ENCODE data around the gene SPEM3. TPM values are rescaled to one million over a fixed set of nuclear protein-coding genes. Genes with fewer than 3 reads are reported as not detected.

Gene SPEM3
- total RNA-seq, 4 donors from 2014 or later, result not detected

DNA sequence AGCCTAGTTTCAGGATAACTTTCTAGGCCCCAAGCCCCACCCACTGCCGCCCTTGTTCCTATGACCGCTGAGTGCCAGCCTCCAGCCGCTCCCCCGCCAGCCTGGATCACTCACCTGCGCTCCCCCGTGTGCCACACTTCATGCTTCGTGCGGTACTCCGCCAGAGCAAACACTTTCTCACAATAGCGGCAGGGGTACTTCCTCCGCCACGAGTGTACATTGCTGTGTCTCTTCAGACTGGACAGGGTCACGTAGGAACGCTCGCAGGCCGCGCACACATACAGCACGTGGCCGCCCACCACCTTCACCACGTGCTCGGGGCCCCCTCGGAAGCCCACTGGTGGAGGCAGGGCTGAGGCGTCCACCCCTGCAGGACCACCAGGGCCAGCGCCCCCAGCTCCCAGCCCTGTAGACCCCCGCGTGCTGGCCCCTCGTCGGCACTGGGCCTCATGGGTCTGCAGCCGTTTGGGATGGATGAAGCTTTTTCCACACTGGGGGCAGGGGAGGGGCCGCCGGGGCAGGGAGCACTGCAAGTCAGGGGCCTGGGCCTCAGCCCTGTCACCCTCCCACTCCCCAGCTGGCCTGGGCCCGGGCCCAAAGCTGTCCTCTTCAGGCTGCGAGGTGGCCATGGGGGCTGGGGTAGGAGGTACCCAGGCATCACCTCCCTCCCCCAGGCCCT is 37.1 kb downstream of the SPEM3 start:
- no peaks in the 10 kb centered on the region for H3K9me3 ChIP-seq
- TF ChIP-seq EP300 (IDR thresholded peaks at IDR 0.05; ENCODE audit: low read depth) (no peak), POLR2A (IDR thresholded peaks at IDR 0.05) (no peak), POLR2AphosphoS5 (IDR thresholded peaks at IDR 0.05) (no peak)
- TF ChIP-seq, protein P1, sequence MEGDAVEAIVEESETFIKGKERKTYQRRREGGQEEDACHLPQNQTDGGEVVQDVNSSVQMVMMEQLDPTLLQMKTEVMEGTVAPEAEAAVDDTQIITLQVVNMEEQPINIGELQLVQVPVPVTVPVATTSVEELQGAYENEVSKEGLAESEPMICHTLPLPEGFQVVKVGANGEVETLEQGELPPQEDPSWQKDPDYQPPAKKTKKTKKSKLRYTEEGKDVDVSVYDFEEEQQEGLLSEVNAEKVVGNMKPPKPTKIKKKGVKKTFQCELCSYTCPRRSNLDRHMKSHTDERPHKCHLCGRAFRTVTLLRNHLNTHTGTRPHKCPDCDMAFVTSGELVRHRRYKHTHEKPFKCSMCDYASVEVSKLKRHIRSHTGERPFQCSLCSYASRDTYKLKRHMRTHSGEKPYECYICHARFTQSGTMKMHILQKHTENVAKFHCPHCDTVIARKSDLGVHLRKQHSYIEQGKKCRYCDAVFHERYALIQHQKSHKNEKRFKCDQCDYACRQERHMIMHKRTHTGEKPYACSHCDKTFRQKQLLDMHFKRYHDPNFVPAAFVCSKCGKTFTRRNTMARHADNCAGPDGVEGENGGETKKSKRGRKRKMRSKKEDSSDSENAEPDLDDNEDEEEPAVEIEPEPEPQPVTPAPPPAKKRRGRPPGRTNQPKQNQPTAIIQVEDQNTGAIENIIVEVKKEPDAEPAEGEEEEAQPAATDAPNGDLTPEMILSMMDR (IDR thresholded peaks at IDR 0.05), result no peak
- H3K36me3 ChIP-seq, result no peaks in the 10 kb centered on the region
- peak overlapping the region in 3 of 4 donors; percentile 45 to 54 (median 53) for H3K27ac ChIP-seq
- in situ Hi-C loops (cut with MboI; ENCODE audit: low pct_ligation_motif_present in 1 of 4, low pct_unique_long_range_greater_than_20kb in 1 of 4, low sequenced_read_pairs in 3 of 4), result no loop called here
- no peak overlapping the region for H3K4me3 ChIP-seq
- no peak for DNase-seq
- WGBS, 2 donors (ENCODE audit: low coverage in 1 of 2), result 89% methylated on average over 32 of the region's 33 CpGs; no CpG with 5 or more reads in 1 of the 2 donors
- intact Hi-C loops (cut with DNase I; ENCODE audit: low total_unique reads), result no loop called here
- no peaks in the 10 kb centered on the region for H3K27me3 ChIP-seq
- peaks cover 0 to 15% (median 8%) of the 10 kb centered on the region in 4 donors for H3K4me1 ChIP-seq

DNA sequence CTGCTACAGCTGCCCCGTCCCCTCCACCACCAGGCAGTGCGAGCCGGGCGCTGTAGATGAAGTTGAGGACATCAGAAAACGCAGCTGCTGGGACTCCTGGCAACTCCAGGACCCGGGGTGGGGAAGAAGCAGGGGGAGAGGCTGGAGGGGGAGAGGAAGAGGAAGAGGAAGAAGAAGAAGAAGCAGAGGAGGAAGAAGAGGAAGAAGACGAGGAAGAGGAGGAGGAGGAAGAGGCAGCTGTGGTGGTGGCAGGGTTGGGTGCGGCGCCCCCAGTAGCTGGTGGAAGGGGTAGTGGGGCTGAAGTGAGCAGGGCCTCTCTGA is 37.6 kb downstream of the SPEM3 start:
- in situ Hi-C loops (cut with MboI; ENCODE audit: low pct_ligation_motif_present in 1 of 4, low pct_unique_long_range_greater_than_20kb in 1 of 4, low sequenced_read_pairs in 3 of 4) (no loop called here), intact Hi-C loops (cut with DNase I; ENCODE audit: low total_unique reads) (no loop called here)
- Histone ChIP-seq H3K4me3 (no peak overlapping the region), H3K27ac (peak overlapping the region; percentile 44 to 54 (median 49)), H3K36me3 (no peaks in the 10 kb centered on the region), H3K4me1 (peaks cover 0 to 15% (median 8%) of the 10 kb centered on the region in 4 donors), H3K9me3 (no peaks in the 10 kb centered on the region), H3K27me3 (no peaks in the 10 kb centered on the region)
- no peak for DNase-seq
- no peak for TF ChIP-seq POLR2AphosphoS5 (IDR thresholded peaks at IDR 0.05)
- TF ChIP-seq, protein P1 (IDR thresholded peaks at IDR 0.05), result no peak
- TF ChIP-seq EP300 (IDR thresholded peaks at IDR 0.05; ENCODE audit: low read depth), result no peak
- no peak for TF ChIP-seq POLR2A (IDR thresholded peaks at IDR 0.05)
- WGBS, 2 donors (ENCODE audit: low coverage in 1 of 2), result 85 to 87% methylated on average over 4 to 9 of the region's 9 CpGs

DNA sequence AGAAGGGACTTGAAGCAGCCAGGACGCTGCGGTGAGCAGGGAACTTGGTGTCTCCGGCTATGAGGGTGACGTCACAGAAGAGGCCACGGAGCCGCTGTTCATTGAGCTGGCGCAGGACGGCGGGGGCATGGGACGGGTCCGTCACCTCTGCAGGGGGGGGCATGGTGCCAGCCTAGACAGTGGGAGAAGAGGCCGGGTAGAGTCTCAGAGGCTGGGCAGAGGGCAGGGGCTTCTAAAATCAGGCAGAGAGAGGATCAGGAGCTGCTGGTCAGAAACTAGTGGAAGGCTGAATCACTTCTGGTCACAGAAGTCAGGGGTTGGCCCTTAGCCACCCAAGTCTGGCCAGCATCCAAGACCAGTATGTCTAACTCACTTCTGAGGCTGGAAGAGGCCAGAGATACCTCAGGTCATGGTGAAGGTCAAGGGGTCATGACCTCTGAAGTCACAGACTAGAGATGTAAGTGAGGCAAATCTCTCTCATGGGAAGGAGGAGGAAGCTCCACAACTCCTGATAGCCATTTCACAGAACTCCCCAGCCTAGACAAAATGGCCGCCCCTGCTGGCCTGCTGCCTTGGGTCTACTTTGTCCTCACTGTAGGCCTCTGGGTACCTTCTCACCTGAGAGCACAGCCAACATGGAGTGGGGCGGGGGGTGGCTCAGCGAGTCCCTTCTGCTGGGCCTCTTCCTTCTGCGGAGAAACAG is 38.1 kb downstream of the SPEM3 start:
- WGBS, 2 donors (ENCODE audit: low coverage in 1 of 2), result 81% methylated on average over 16 of the region's 16 CpGs; no CpG with 5 or more reads in 1 of the 2 donors
- intact Hi-C loops (cut with DNase I; ENCODE audit: low total_unique reads) (no loop called here), in situ Hi-C loops (cut with MboI; ENCODE audit: low pct_ligation_motif_present in 1 of 4, low pct_unique_long_range_greater_than_20kb in 1 of 4, low sequenced_read_pairs in 3 of 4) (no loop called here)
- peak; percentile 45 for DNase-seq
- Histone ChIP-seq H3K36me3 (no peaks in the 10 kb centered on the region), H3K27me3 (no peaks in the 10 kb centered on the region), H3K9me3 (no peaks in the 10 kb centered on the region), H3K4me3 (no peak overlapping the region), H3K27ac (peak overlapping the region; percentile 44 to 54 (median 49)), H3K4me1 (peaks cover 0 to 17% (median 9%) of the 10 kb centered on the region in 4 donors)
- TF ChIP-seq POLR2AphosphoS5 (IDR thresholded peaks at IDR 0.05), result no peak
- no peak for TF ChIP-seq POLR2A (IDR thresholded peaks at IDR 0.05)
- TF ChIP-seq, protein P1 (IDR thresholded peaks at IDR 0.05), result no peak
- no peak for TF ChIP-seq EP300 (IDR thresholded peaks at IDR 0.05; ENCODE audit: low read depth)

DNA sequence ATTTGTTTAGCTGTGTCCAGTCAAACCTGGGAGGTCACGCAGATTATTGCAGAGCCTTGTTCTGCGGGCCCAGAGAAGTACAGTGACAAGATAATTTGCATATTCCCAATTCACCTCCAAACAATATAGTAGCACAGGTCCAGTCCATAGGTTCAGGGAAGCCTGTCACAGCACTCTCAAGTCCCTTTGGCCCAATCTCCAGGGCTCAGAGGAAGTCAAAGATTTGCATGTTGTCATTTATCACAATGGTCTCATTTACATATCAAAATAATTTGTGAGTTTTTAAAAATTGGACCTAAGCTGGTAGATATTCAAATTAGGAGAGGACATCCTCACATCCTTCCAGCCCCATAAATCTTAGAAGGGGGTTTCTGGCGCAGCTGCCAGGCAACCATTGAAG is 38.8 kb downstream of the SPEM3 start:
- Histone ChIP-seq H3K4me1 (peaks cover 0 to 22% (median 9%) of the 10 kb centered on the region in 4 donors), H3K27ac (peak overlapping the region; percentile 44 to 54 (median 49)), H3K27me3 (no peaks in the 10 kb centered on the region), H3K36me3 (no peaks in the 10 kb centered on the region), H3K9me3 (no peaks in the 10 kb centered on the region), H3K4me3 (no peak overlapping the region)
- WGBS, 2 donors (ENCODE audit: low coverage in 1 of 2), result 96% methylated on average over 3 of the region's 3 CpGs; no CpG with 5 or more reads in 1 of the 2 donors
- TF ChIP-seq EP300 (IDR thresholded peaks at IDR 0.05; ENCODE audit: low read depth), result no peak
- TF ChIP-seq POLR2A (IDR thresholded peaks at IDR 0.05), result no peak
- no peak for TF ChIP-seq POLR2AphosphoS5 (IDR thresholded peaks at IDR 0.05)
- TF ChIP-seq, protein P1 (IDR thresholded peaks at IDR 0.05), result no peak
- in situ Hi-C loops (cut with MboI; ENCODE audit: low pct_ligation_motif_present in 1 of 4, low pct_unique_long_range_greater_than_20kb in 1 of 4, low sequenced_read_pairs in 3 of 4) (no loop called here), intact Hi-C loops (cut with DNase I; ENCODE audit: low total_unique reads) (no loop called here)
- DNase-seq, result no peak
